Testis (tissue), 2 donors: ENCODE data around the gene NLGN1.

Source experiments
- POLR2A ChIP-seq: fragments of 450-650 bp; IDR thresholded peaks from one replicate; pipeline ENCODE4 v1.6.1; 2017; ENCODE audit warnings: antibody characterized with exemption, mild to moderate bottlenecking, moderate library complexity
- TF ChIP-seq, protein P1 (sequence below), 3 experiments: fragments of 450-650 bp in 2 of 3; fragments of 200-600 bp in 1 of 3; sonication (generic) in 1 of 3; IDR thresholded peaks; one replicate each; pipeline ENCODE4 v1.5.1; 2016 to 2019; ENCODE audit warnings: antibody characterized with exemption in 3 of 3, mild to moderate bottlenecking in 2 of 3, moderate library complexity in 1 of 3

DNA sequence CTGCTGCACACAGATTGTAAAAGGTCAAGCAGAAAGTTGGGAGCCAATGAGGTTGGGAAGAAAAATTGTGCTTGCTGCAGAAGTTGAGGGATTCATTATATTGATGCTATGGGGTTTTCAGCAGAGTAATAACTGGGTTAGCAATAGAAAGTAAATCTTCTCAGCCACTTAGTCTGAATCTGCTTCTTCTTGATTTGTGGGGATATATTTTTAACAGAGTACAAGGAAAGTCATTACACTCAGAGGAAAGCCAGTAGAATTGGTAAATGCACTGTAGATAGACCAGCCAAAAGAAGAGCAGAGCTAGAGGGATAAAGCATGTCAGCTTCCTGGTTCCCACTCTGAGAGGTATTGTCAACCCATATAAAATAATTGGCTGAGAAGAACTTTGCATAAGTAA is 663.6 kb downstream of the NLGN1 start:
- TF ChIP-seq, protein P1, sequence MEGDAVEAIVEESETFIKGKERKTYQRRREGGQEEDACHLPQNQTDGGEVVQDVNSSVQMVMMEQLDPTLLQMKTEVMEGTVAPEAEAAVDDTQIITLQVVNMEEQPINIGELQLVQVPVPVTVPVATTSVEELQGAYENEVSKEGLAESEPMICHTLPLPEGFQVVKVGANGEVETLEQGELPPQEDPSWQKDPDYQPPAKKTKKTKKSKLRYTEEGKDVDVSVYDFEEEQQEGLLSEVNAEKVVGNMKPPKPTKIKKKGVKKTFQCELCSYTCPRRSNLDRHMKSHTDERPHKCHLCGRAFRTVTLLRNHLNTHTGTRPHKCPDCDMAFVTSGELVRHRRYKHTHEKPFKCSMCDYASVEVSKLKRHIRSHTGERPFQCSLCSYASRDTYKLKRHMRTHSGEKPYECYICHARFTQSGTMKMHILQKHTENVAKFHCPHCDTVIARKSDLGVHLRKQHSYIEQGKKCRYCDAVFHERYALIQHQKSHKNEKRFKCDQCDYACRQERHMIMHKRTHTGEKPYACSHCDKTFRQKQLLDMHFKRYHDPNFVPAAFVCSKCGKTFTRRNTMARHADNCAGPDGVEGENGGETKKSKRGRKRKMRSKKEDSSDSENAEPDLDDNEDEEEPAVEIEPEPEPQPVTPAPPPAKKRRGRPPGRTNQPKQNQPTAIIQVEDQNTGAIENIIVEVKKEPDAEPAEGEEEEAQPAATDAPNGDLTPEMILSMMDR (IDR thresholded peaks at IDR 0.05) = no peak
- no peak for TF ChIP-seq POLR2A
